Endothelial cell of umbilical vein (primary cell): ENCODE data around the gene ABCC4. TPM values are rescaled to one million over a fixed set of nuclear protein-coding genes. Genes with fewer than 3 reads are reported as not detected.
A peak's percentile ranks its signal among the peaks of the same experiment; 100 is the strongest.

Experiments used
- BruUV-seq: library from RNA; stranded (reverse); fragments of 400-500 nt; replicated peaks from 2 replicates; lab custom pipeline; 2021; lab: Mats Ljungman, UMichigan
- CTCF ChIA-PET: fragments of 300-600, 350-600 bp; sonication (Branson Sonifier 250); formaldehyde crosslinking; loops from one replicate; lab custom pipeline; 2021; ENCODE audit warnings: antibody characterized with exemption, inconsistent platforms; lab: Charles Lee
- POLR2A ChIA-PET: fragments of 300-600, 350-600 bp; sonication (Branson Sonifier 250); formaldehyde crosslinking; loops from one replicate; lab custom pipeline; 2021; ENCODE audit warnings: antibody characterized with exemption, inconsistent platforms; lab: Charles Lee
- DNase-seq: peaks from one replicate; pipeline ENCODE4 v3.0.0-alpha.2; 2011; ENCODE audit warnings: low read depth, low spot score
- FAIRE-seq: peaks from 2 replicates; lab custom pipeline; 2011; peaks lifted over from hg19 to GRCh38; lab: Jason Lieb, UNC
- H2AFZ ChIP-seq: 2 replicates; pipeline ENCODE4 v1.6.0; 2012; ENCODE audit warnings: low read depth, low read length, control low read depth, inconsistent platforms
- H3K27ac ChIP-seq: 2 replicates; pipeline ENCODE4 v1.5.1; 2011; ENCODE audit warnings: low read depth, mild to moderate bottlenecking, control low read depth, low read length, moderate library complexity; ENCODE audit not compliant: insufficient read depth
- H3K27me3 ChIP-seq, 2 experiments: 2 replicates each; pipeline versions ENCODE4 v1.6.0 to v1.6.1; 2011; ENCODE audit warnings: low read length in 2 of 2, mixed read lengths in 1 of 2; ENCODE audit not compliant: control insufficient read depth in 2 of 2, insufficient read depth in 2 of 2
- H3K36me3 ChIP-seq, 2 experiments: 2 replicates in 1 of 2; 3 replicates in 1 of 2; pipeline ENCODE4 v1.5.1; 2011; ENCODE audit warnings: low read length in 2 of 2, mild to moderate bottlenecking in 1 of 2, moderate library complexity in 1 of 2; ENCODE audit not compliant: control insufficient read depth in 2 of 2, insufficient read depth in 2 of 2; ENCODE audit errors: extremely low read depth in 1 of 2
- H3K4me1 ChIP-seq: 3 replicates; pipeline ENCODE4 v1.5.1; 2011; ENCODE audit warnings: mild to moderate bottlenecking, low read length; ENCODE audit not compliant: control insufficient read depth, insufficient read depth; ENCODE audit errors: extremely low read depth
- H3K4me2 ChIP-seq: 2 replicates; pipeline ENCODE4 v1.6.1; 2011; ENCODE audit warnings: low read length, control low read depth, mixed read lengths; ENCODE audit not compliant: insufficient read depth
- H3K4me3 ChIP-seq, 3 experiments: fragments of 200-600 bp in 1 of 3; sonication (generic), shearing (Covaris generic) in 1 of 3; replicated peaks in 1 of 3; 2 replicates each; pipeline ENCODE4 v1.5.1; 2011 to 2016; ENCODE audit warnings: control low read depth in 3 of 3, low read length in 3 of 3, mild to moderate bottlenecking in 2 of 3, inconsistent platforms in 1 of 3, low read depth in 1 of 3, moderate library complexity in 1 of 3; ENCODE audit not compliant: insufficient read depth in 1 of 3
- H3K79me2 ChIP-seq: 2 replicates; pipeline ENCODE4 v1.6.0; 2012; ENCODE audit warnings: low read length, inconsistent platforms; ENCODE audit not compliant: control insufficient read depth, insufficient read depth
- H3K9ac ChIP-seq: replicated peaks from 2 replicates; pipeline ENCODE3; 2011; ENCODE audit warnings: low read length, control low read depth; ENCODE audit not compliant: insufficient read depth; ENCODE audit errors: extremely low read depth
- H3K9me1 ChIP-seq: replicated peaks from 3 replicates; pipeline ENCODE4 v1.6.0; 2011; ENCODE audit warnings: mild to moderate bottlenecking, low read length; ENCODE audit not compliant: control insufficient read depth, insufficient read depth; ENCODE audit errors: extremely low read depth
- H3K9me3 ChIP-seq: replicated peaks from 2 replicates; pipeline ENCODE4 v1.5.1; 2012; ENCODE audit warnings: low read length, inconsistent platforms; ENCODE audit not compliant: control insufficient read depth, insufficient read depth
- H4K20me1 ChIP-seq: replicated peaks from 2 replicates; pipeline ENCODE3; 2011; ENCODE audit warnings: mild to moderate bottlenecking, low read length; ENCODE audit not compliant: control insufficient read depth, insufficient read depth; ENCODE audit errors: extremely low read depth
- CTCF ChIP-seq, 2 donors: IDR thresholded peaks; 1 replicate in 1 of 2; 2 replicates in 1 of 2; pipeline ENCODE4 v1.5.1; 2011; ENCODE audit warnings: low read length in 2 of 2, mild to moderate bottlenecking in 2 of 2, moderate library complexity in 2 of 2, control low read depth in 1 of 2, inconsistent platforms in 1 of 2, low read depth in 1 of 2; ENCODE audit not compliant: insufficient read depth in 1 of 2; ENCODE audit errors: extremely low read depth in 1 of 2
- EZH2 ChIP-seq: IDR thresholded peaks from 2 replicates; pipeline ENCODE4 v1.6.1; 2012; ENCODE audit warnings: borderline replicate concordance, low read depth, mild to moderate bottlenecking, moderate library complexity, low read length, inconsistent platforms; ENCODE audit not compliant: severe bottlenecking
- FOS ChIP-seq: IDR thresholded peaks from 2 replicates; pipeline ENCODE4 v1.6.1; 2011; ENCODE audit warnings: mild to moderate bottlenecking, low read length, moderate library complexity, borderline replicate concordance; ENCODE audit not compliant: insufficient read depth
- GATA2 ChIP-seq: IDR thresholded peaks from 2 replicates; pipeline ENCODE4 v1.7.0; 2011; ENCODE audit warnings: low read depth, mild to moderate bottlenecking, moderate library complexity, mixed read lengths, low read length; ENCODE audit not compliant: insufficient read length, insufficient read depth
- JUN ChIP-seq: IDR thresholded peaks from 2 replicates; pipeline ENCODE4 v1.6.1; 2011; ENCODE audit warnings: borderline replicate concordance, low read depth; ENCODE audit not compliant: insufficient read length, insufficient read depth
- MAX ChIP-seq: IDR thresholded peaks from 2 replicates; pipeline ENCODE4 v1.6.1; 2011; ENCODE audit not compliant: insufficient read depth, insufficient read length
- MYC ChIP-seq: IDR thresholded peaks from one replicate; pipeline ENCODE4 v1.6.1; 2011; ENCODE audit warnings: mild to moderate bottlenecking, low read depth, low read length
- POLR2AphosphoS5 ChIP-seq: IDR thresholded peaks from 2 replicates; pipeline ENCODE4 v1.6.1; 2012; ENCODE audit warnings: low read depth, mild to moderate bottlenecking, control low read depth, low read length, moderate library complexity; ENCODE audit not compliant: insufficient read depth
- dilution Hi-C: fragments of 300-500 bp; cut with MboI; formaldehyde crosslinking; loops from one replicate; pipeline ENCODE4 v1.15.0; 2019; ENCODE audit warnings: low sequenced_read_pairs; ENCODE audit not compliant: extremely low pct_ligation_motif_present
- intact Hi-C: fragments of 100-400 bp; cut with micrococcal nuclease; formaldehyde crosslinking; loops from one replicate; pipeline ENCODE4 v1.10.0; 2022
- polyA plus RNA-seq, 4 experiments: library from polyadenylated mRNA; depleted of rRNA in 3 of 4; stranded (reverse) in 3 of 4; unstranded in 1 of 4; fragments of >200 nt; gene quantifications; 2 replicates each; pipeline versions ENCODE4 v1.2.1 to v1.2.3, GENCODE V29; 2011 to 2012; ENCODE audit warnings: missing spikeins in 1 of 4
- total RNA-seq: library from RNA; stranded (reverse); gene quantifications from 2 replicates; pipeline ENCODE4 v1.2.3, GENCODE V29; 2021

The ABCC4 gene
- total and polyA plus RNA-seq, 2 donors (not counting 3 experiments of a cell fraction or from before 2014, with no cell fraction given): 9.2 to 15.9 TPM

GRCh38 chr13:95323930-95324662 lies 22.8 kb upstream of the ABCC4 start:
- TF ChIP-seq JUN: no peak
- TF ChIP-seq CTCF (IDR thresholded peaks at IDR 0.05; ENCODE audit: extremely low read depth in 1 of 2, insufficient read depth in 1 of 2, low read depth in 1 of 2, low read length in 2 of 2): no peak
- TF ChIP-seq EZH2: no peak
- no peak for TF ChIP-seq FOS
- no peak for TF ChIP-seq MAX
- TF ChIP-seq POLR2AphosphoS5: no peak
- TF ChIP-seq GATA2: no peak
- no peak for TF ChIP-seq MYC
- H3K79me2 ChIP-seq: no peaks in the 10 kb centered on the region
- H4K20me1 ChIP-seq: no peaks in the 10 kb centered on the region
- FAIRE-seq (peak; percentile 64), DNase-seq (peak; percentile 87)
- no TSS peak for BruUV-seq
- H3K4me3 ChIP-seq: no peak overlapping the region
- no peaks in the 10 kb centered on the region for H3K9me3 ChIP-seq
- H3K27ac ChIP-seq: no peak overlapping the region
- no peaks in the 10 kb centered on the region for H3K36me3 ChIP-seq
- H3K9ac ChIP-seq: no peak overlapping the region
- no peak overlapping the region for H2AFZ ChIP-seq
- no peaks in the 10 kb centered on the region for H3K27me3 ChIP-seq
- H3K9me1 ChIP-seq: no peaks in the 10 kb centered on the region
- ChIA-PET CTCF (interaction anchor here (0.6 to 1.3 kb wide), 4 partner anchors 13 to 80 kb away, joined by 3 to 5 read pairs (median 3); no protein-coding TSS in a partner anchor), POLR2A (no interaction called here)
- no peak overlapping the region for H3K4me2 ChIP-seq
- peaks cover 17% of the 10 kb centered on the region for H3K4me1 ChIP-seq
- dilution Hi-C loops (no loop called here), intact Hi-C loops (no loop called here)
